ENCODE results near the gene FAM89B. TPM values are rescaled to one million over a fixed set of nuclear protein-coding genes. Genes with fewer than 3 reads are reported as not detected.

FAM89B gene
- total and polyA plus RNA-seq, 2 of the 8 experiments (the other 6 are each of a cell fraction or from before 2014, with no cell fraction given), result 15.8 to 32.4 TPM

GRCh38 chr11:65617136-65617850 lies 45.0 kb downstream of the FAM89B start:
- Histone ChIP-seq H2AFZ (ENCODE audit: low read length) (no peak overlapping the region), H3K79me2 (ENCODE audit: control insufficient read depth in 1 of 2, insufficient read depth in 2 of 2, low read length in 2 of 2) (peaks cover 11 to 27% of the 10 kb centered on the region in 2 experiments), H3K27ac (ENCODE audit: low read depth, low read length) (no peak overlapping the region), H3K4me2 (ENCODE audit: insufficient read depth in 1 of 2, low read depth in 2 of 2, low read length in 2 of 2) (peak overlapping the region; percentile 80 to 98; a peak in 2 of 4 replicates), H3K4me1 (replicated peaks in 1 of 4; ENCODE audit: control insufficient read depth in 3 of 4, insufficient read depth in 4 of 4, low read length in 3 of 4) (peaks cover 0 to 18% (median 9%) of the 10 kb centered on the region in 4 experiments; a peak in 5 of 7 replicates), H3K9me3 (ENCODE audit: insufficient read depth in 2 of 2, low read depth in 1 of 2, low read length in 1 of 2) (no peaks in the 10 kb centered on the region), H4K20me1 (replicated peaks in 1 of 2; ENCODE audit: control insufficient read depth in 1 of 2, insufficient read depth in 2 of 2, low read length in 2 of 2) (peaks cover 5 to 36% of the 10 kb centered on the region in 2 experiments), H2BK5ac (ENCODE audit: low read depth, low read length) (no peak overlapping the region), H2BK12ac (ENCODE audit: low read depth, low read length) (no peak overlapping the region), H3K14ac (ENCODE audit: insufficient read length) (no peak overlapping the region), H3K4me3 (ENCODE audit: extremely low read depth in 1 of 4, insufficient read depth in 2 of 4, low read depth in 3 of 4, low read length in 4 of 4) (peak overlapping the region in 2 of 4 experiments; percentile 85 to 88; a peak in 2 of 8 replicates), H3K4ac (replicated peaks; ENCODE audit: insufficient read length, low read depth, low read length) (no peak overlapping the region), H3K23ac (ENCODE audit: insufficient read length) (no peak overlapping the region), H2BK20ac (ENCODE audit: low read length) (no peak overlapping the region), H2BK15ac (ENCODE audit: low read length) (no peak overlapping the region), H3K27me3 (replicated peaks in 1 of 4; ENCODE audit: control insufficient read depth in 3 of 4, extremely low read depth in 1 of 4, insufficient read depth in 3 of 4, low read length in 3 of 4) (no peaks in the 10 kb centered on the region), H4K5ac (ENCODE audit: insufficient read length, low read depth, low read length) (no peak overlapping the region), H3K23me2 (ENCODE audit: low read depth, low read length) (peaks cover 16% of the 10 kb centered on the region), H3K36me3 (ENCODE audit: control insufficient read depth in 2 of 4, insufficient read depth in 4 of 4, low read length in 3 of 4) (peaks cover 3 to 32% (median 19%) of the 10 kb centered on the region in 4 experiments; a peak in 7 of 8 replicates), H2AK5ac (ENCODE audit: low read depth, low read length) (no peak overlapping the region), H2BK120ac (replicated peaks; ENCODE audit: low read depth, low read length) (no peak overlapping the region), H3K56ac (replicated peaks; ENCODE audit: insufficient read length, low read depth, low read length) (no peak overlapping the region), H4K91ac (replicated peaks; ENCODE audit: insufficient read length, low read length) (no peak overlapping the region), H3K9ac (replicated peaks in 1 of 4; ENCODE audit: extremely low read depth in 1 of 4, low read depth in 3 of 4, low read length in 3 of 4) (no peak overlapping the region), H3K79me1 (ENCODE audit: low read depth, low read length) (peaks cover 24% of the 10 kb centered on the region), H3K18ac (ENCODE audit: extremely low read depth, low read length) (no peak overlapping the region), H4K8ac (ENCODE audit: extremely low read depth, insufficient read depth, low read length) (no peak overlapping the region)
- 87% methylated on average over 17 of the region's 17 CpGs; no CpG with 5 or more reads in 1 of the 2 experiments for WGBS, 2 experiments (ENCODE audit: extremely low coverage in 1 of 2, insufficient coverage in 1 of 2, insufficient read length in 1 of 2, insufficient replicate concordance in 2 of 2, low coverage in 1 of 2, low lambda C conversion rate in 2 of 2, missing lambda C conversion rate in 1 of 2)
- DNase-seq (ENCODE audit: low read depth in 1 of 2, low spot score in 2 of 2) (no peak), FAIRE-seq (no peak)
- CTCF ChIA-PET (ENCODE audit: partially characterized antibody), result interaction anchor here (0.7 to 2.1 kb wide), 9 partner anchors 9 to 94 kb away, joined by 3 to 11 read pairs (median 4); partner anchors contain the start of genes KAT5 and SIPA1
- TF ChIP-seq SUZ12 (IDR thresholded peaks at IDR 0.05; ENCODE audit: low read length) (no peak), BCL11A (IDR thresholded peaks at IDR 0.05; ENCODE audit: low read depth in 2 of 2, low read length in 2 of 2) (no peak), CBX5 (IDR thresholded peaks at IDR 0.05; ENCODE audit: low read depth, low read length) (no peak), USF2 (IDR thresholded peaks at IDR 0.05; ENCODE audit: low read length) (no peak), KDM1A (IDR thresholded peaks at IDR 0.05; ENCODE audit: borderline replicate concordance, low read length) (no peak), SP1 (IDR thresholded peaks at IDR 0.05; ENCODE audit: low read depth, low read length) (no peak)
- TF ChIP-seq, protein P1, sequence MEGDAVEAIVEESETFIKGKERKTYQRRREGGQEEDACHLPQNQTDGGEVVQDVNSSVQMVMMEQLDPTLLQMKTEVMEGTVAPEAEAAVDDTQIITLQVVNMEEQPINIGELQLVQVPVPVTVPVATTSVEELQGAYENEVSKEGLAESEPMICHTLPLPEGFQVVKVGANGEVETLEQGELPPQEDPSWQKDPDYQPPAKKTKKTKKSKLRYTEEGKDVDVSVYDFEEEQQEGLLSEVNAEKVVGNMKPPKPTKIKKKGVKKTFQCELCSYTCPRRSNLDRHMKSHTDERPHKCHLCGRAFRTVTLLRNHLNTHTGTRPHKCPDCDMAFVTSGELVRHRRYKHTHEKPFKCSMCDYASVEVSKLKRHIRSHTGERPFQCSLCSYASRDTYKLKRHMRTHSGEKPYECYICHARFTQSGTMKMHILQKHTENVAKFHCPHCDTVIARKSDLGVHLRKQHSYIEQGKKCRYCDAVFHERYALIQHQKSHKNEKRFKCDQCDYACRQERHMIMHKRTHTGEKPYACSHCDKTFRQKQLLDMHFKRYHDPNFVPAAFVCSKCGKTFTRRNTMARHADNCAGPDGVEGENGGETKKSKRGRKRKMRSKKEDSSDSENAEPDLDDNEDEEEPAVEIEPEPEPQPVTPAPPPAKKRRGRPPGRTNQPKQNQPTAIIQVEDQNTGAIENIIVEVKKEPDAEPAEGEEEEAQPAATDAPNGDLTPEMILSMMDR (IDR thresholded peaks at IDR 0.05; ENCODE audit: control extremely low read depth in 1 of 3, insufficient read depth in 1 of 3, low read depth in 1 of 3, low read length in 3 of 3), result no peak
- POLR2A ChIA-PET (ENCODE audit: partially characterized antibody), result interaction anchor here (0.7 to 5.7 kb wide), 10 partner anchors 9 to 120 kb away, joined by 3 to 38 read pairs (median 6); partner anchors contain the start of gene SIPA1

Data from H1 (cell line).